ENCODE data around the gene KIR2DL1. TPM values are rescaled to one million over a fixed set of nuclear protein-coding genes. Genes with fewer than 3 reads are reported as not detected.
"Not testable (repeated sequence)": the region's sequence is repeated elsewhere in the genome, so short reads cannot be mapped to it uniquely, and the experiment has no call there.

The KIR2DL1 gene
- total RNA-seq, 1 donor from 2014 or later = not detected

DNA sequence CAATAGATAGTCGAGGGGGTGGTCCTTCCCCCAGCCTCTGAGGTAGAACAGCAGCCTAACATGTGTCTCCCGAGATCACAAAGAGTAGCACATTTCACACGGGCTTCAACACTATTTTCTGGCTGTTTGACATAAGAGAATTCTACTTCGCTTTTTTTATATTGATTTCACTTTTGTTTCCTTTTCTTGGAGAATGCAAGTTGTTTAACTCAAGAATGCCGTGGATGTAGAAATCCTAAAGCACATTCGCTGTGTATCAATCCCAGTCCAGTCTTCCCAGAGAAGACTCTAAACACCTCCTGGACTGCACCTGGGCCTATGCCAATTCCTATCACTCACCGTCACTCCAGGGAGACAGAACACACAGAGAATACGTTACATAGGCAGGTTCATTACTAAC lies 58.5 kb downstream of the KIR2DL1 start:
- not testable (repeated sequence) for H3K79me2 ChIP-seq (ENCODE audit: low read depth); H3K4me1 Mint-ChIP-seq; H3K9me3 ChIP-seq (ENCODE audit: low read depth); H3K27ac ChIP-seq; H3K36me3 Mint-ChIP-seq; H3K27ac Mint-ChIP-seq; H3K4me1 ChIP-seq; H3K27me3 ChIP-seq; DNase-seq (ENCODE audit: low spot score); H3K27me3 Mint-ChIP-seq (ENCODE audit: insufficient read depth, low read depth); H2AFZ ChIP-seq (replicated peaks); H3K4me3 Mint-ChIP-seq; H3K9ac ChIP-seq; H4K20me1 ChIP-seq (ENCODE audit: low read depth); H3F3A ChIP-seq (ENCODE audit: low read depth); H3K4me2 ChIP-seq; H3K4me3 ChIP-seq; H3K36me3 ChIP-seq
- peaks cover 12% of the 10 kb centered on the region for H3K9me3 Mint-ChIP-seq

DNA sequence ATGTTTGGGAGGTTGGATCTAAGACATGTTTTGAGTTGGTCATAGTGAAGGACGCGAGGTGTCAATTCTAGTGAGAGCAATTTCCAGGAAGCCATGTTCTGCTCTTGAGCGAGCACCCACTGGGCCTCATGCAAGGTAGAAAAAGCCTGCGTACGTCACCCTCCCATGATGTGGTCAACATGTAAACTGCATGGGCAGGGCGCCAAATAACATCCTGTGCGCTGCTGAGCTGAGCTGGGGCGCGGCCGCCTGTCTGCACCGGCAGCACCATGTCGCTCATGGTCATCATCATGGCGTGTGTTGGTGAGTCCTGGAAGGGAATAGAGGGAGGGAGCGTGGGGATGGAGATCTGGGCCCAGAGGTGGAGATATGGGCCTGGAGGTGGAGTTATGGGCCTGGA lies 62.9 kb downstream of the KIR2DL1 start, which contains the start of gene KIR2DS4:
Gene KIR2DS4, plus strand, starts transcription at position 181 of the 400 bp plus-strand sequence.
- not testable (repeated sequence) for H3K4me1 ChIP-seq; H4K20me1 ChIP-seq (ENCODE audit: low read depth); H3K9ac ChIP-seq; H3K4me3 ChIP-seq; H2AFZ ChIP-seq (replicated peaks); H3F3A ChIP-seq (ENCODE audit: low read depth); DNase-seq (ENCODE audit: low spot score); H3K27ac ChIP-seq; H3K36me3 Mint-ChIP-seq; H3K27me3 Mint-ChIP-seq (ENCODE audit: insufficient read depth, low read depth); H3K79me2 ChIP-seq (ENCODE audit: low read depth); H3K4me1 Mint-ChIP-seq; H3K36me3 ChIP-seq; H3K4me3 Mint-ChIP-seq; H3K27ac Mint-ChIP-seq; H3K9me3 ChIP-seq (ENCODE audit: low read depth); H3K27me3 ChIP-seq; H3K4me2 ChIP-seq
- peaks cover 19% of the 10 kb centered on the region for H3K9me3 Mint-ChIP-seq

Small RNA genes within 50 kb of the gene (small RNA-seq; reads per million reads assigned to genes)
- gene KIR3DP1 = not detected

Other genes with a start within 250 kb of the KIR2DL1 start
- gene LILRA2, start 196.0 kb upstream of the KIR2DL1 start, total RNA-seq (ENCODE audit: low replicate concordance) = not detected in 2 replicates
- not detected in 2 replicates for gene LILRA1, start 176.2 kb upstream of the KIR2DL1 start, total RNA-seq (ENCODE audit: low replicate concordance)
- gene LILRB1, start 139.3 kb upstream of the KIR2DL1 start, total RNA-seq (ENCODE audit: low replicate concordance) = not detected in 2 replicates
- gene LILRB4, start 106.8 kb upstream of the KIR2DL1 start, total RNA-seq (ENCODE audit: low replicate concordance) = not detected in 2 replicates
- not detected in 2 replicates for gene KIR3DL3, start 45.4 kb upstream of the KIR2DL1 start, total RNA-seq (ENCODE audit: low replicate concordance)
- gene KIR2DL3, start 31.3 kb upstream of the KIR2DL1 start, total RNA-seq (ENCODE audit: low replicate concordance) = not detected in 2 replicates
- not detected in 2 replicates for gene KIR2DL4, start 33.8 kb downstream of the KIR2DL1 start, total RNA-seq (ENCODE audit: low replicate concordance)
- gene KIR3DL1, start 46.7 kb downstream of the KIR2DL1 start, total RNA-seq (ENCODE audit: low replicate concordance) = not detected in 2 replicates
- not detected in 2 replicates for gene KIR2DS4, start 62.9 kb downstream of the KIR2DL1 start, total RNA-seq (ENCODE audit: low replicate concordance)
- not detected in 2 replicates for gene KIR3DL2, start 80.7 kb downstream of the KIR2DL1 start, total RNA-seq (ENCODE audit: low replicate concordance)
- gene FCAR, start 104.4 kb downstream of the KIR2DL1 start, total RNA-seq (ENCODE audit: low replicate concordance) = not detected in 2 replicates
- not detected in 2 replicates for gene NCR1, start 136.4 kb downstream of the KIR2DL1 start, total RNA-seq (ENCODE audit: low replicate concordance)
- gene NLRP7, start 177.7 kb downstream of the KIR2DL1 start, total RNA-seq (ENCODE audit: low replicate concordance) = 0.09 TPM in 1 of 2 replicates, not detected in the other
- 75.5 and 115 TPM in 2 replicates for gene NLRP2, start 196.6 kb downstream of the KIR2DL1 start, total RNA-seq (ENCODE audit: low replicate concordance)